ENCODE results near the gene ZNF429.

ZNF429 gene

GRCh38 chr19:21588065-21588601, 82.7 kb downstream of the ZNF429 start:
- no peak overlapping the region for H3K4me3 ChIP-seq (ENCODE audit: low read length)
- TF ChIP-seq CTCF (conservative IDR thresholded peaks at IDR 0.05; ENCODE audit: low read length) = no peak
- DNase-seq (ENCODE audit: low read depth) = no peak

- TF ChIP-seq CTCF (conservative IDR thresholded peaks at IDR 0.05; ENCODE audit: low read length) = no peak
- no peak overlapping the region for H3K4me3 ChIP-seq (ENCODE audit: low read length)
- no peak for DNase-seq (ENCODE audit: low read depth)
These were observed 85.5 kb downstream of the ZNF429 start for GRCh38 chr19:21590867-21591266.

- H3K4me3 ChIP-seq (ENCODE audit: low read length) = no peak overlapping the region
- no peak for DNase-seq (ENCODE audit: low read depth)
- TF ChIP-seq CTCF (conservative IDR thresholded peaks at IDR 0.05; ENCODE audit: low read length) = no peak
These were observed 87.6 kb downstream of the ZNF429 start for GRCh38 chr19:21593008-21593481.

GRCh38 chr19:21593502-21593901, 88.1 kb downstream of the ZNF429 start:
- no peak for TF ChIP-seq CTCF (conservative IDR thresholded peaks at IDR 0.05; ENCODE audit: low read length)
- DNase-seq (ENCODE audit: low read depth) = no peak
- H3K4me3 ChIP-seq (ENCODE audit: low read length) = no peak overlapping the region

- H3K4me3 ChIP-seq (ENCODE audit: low read length) = no peak overlapping the region
- no peak for DNase-seq (ENCODE audit: low read depth)
- no peak for TF ChIP-seq CTCF (conservative IDR thresholded peaks at IDR 0.05; ENCODE audit: low read length)
These were observed 88.8 kb downstream of the ZNF429 start for GRCh38 chr19:21593934-21594820.

GRCh38 chr19:21595185-21595584, 89.8 kb downstream of the ZNF429 start:
- no peak for TF ChIP-seq CTCF (conservative IDR thresholded peaks at IDR 0.05; ENCODE audit: low read length)
- H3K4me3 ChIP-seq (ENCODE audit: low read length) = no peak overlapping the region
- no peak for DNase-seq (ENCODE audit: low read depth)

Measured in AG10803 (cell line).